Activated CD8-positive, alpha-beta memory T cell treated with anti-CD3 and anti-CD28 coated beads for 48 hours (primary cell): ENCODE data around the gene BTG3.
A peak's percentile ranks its signal among the peaks of the same experiment; 100 is the strongest.

ENCODE experiments used
- DNase-seq, 3 experiments: peaks; one replicate each; pipeline ENCODE4 v3.0.0-alpha.2; 2020; ENCODE audit warnings: low read depth in 2 of 3, low spot score in 2 of 3

The BTG3 gene

GRCh38 chr21:17612565-17613241 lies at the start of gene BTG3:
BTG3 (minus strand) TSS chr21:17612901; CDS start chr21:17609144, 3,757 bp downstream.
- DNase-seq: peak; percentile 50 to 57 (median 57)

GRCh38 chr21:17660862-17661261 lies 48.2 kb upstream of the BTG3 start:
- DNase-seq: no peak

- DNase-seq: no peak
These were observed 47.8 kb upstream of the BTG3 start for GRCh38 chr21:17660452-17660851.

- DNase-seq: no peak
These were observed 46.2 kb upstream of the BTG3 start for GRCh38 chr21:17658931-17659330.

GRCh38 chr21:17651526-17651925 lies 38.8 kb upstream of the BTG3 start:
- no peak for DNase-seq

- no peak for DNase-seq
These were observed 37.6 kb upstream of the BTG3 start for GRCh38 chr21:17650292-17650691.

GRCh38 chr21:17646790-17647189 lies 34.1 kb upstream of the BTG3 start:
- no peak for DNase-seq

GRCh38 chr21:17644186-17644585 lies 31.5 kb upstream of the BTG3 start:
- no peak for DNase-seq

GRCh38 chr21:17640821-17641220 lies 28.1 kb upstream of the BTG3 start:
- no peak for DNase-seq

GRCh38 chr21:17636711-17637110 lies 24.0 kb upstream of the BTG3 start:
- DNase-seq: no peak

GRCh38 chr21:17631195-17631594 lies 18.5 kb upstream of the BTG3 start:
- no peak for DNase-seq

- DNase-seq: no peak
These were observed 9.3 kb upstream of the BTG3 start for GRCh38 chr21:17622018-17622417.

GRCh38 chr21:17616831-17617230 lies 4.1 kb upstream of the BTG3 start:
- DNase-seq: no peak

- peak in 1 of 3 experiments; percentile 17 for DNase-seq
These were observed 558 bp upstream of the BTG3 start for GRCh38 chr21:17613242-17613676.

GRCh38 chr21:17612023-17612564 lies 607 bp downstream of the BTG3 start:
- peak in 2 of 3 experiments; percentile 4 to 13 for DNase-seq

GRCh38 chr21:17611414-17612022 lies 1.2 kb downstream of the BTG3 start:
- DNase-seq: peak; percentile 47 to 59 (median 56)

- no peak for DNase-seq
These were observed 1.8 kb downstream of the BTG3 start for GRCh38 chr21:17610911-17611310.

GRCh38 chr21:17609681-17610080 lies 3.0 kb downstream of the BTG3 start:
- no peak for DNase-seq

GRCh38 chr21:17607684-17608083 lies 5.0 kb downstream of the BTG3 start:
- no peak for DNase-seq

- DNase-seq: no peak
These were observed 9.8 kb downstream of the BTG3 start for GRCh38 chr21:17602874-17603273.

GRCh38 chr21:17598437-17598836 lies 14.3 kb downstream of the BTG3 start:
- no peak for DNase-seq

GRCh38 chr21:17597680-17598079 lies 15.0 kb downstream of the BTG3 start:
- no peak for DNase-seq

GRCh38 chr21:17590430-17590829 lies 22.3 kb downstream of the BTG3 start:
- DNase-seq: no peak
